HEK293 (cell line): ENCODE data around the gene PRELID1.
"Not testable (repeated sequence)": the region's sequence is repeated elsewhere in the genome, so short reads cannot be mapped to it uniquely, and the experiment has no call there.

Experiments
- CTCF ChIA-PET: fragments of 350-600 bp; formaldehyde crosslinking; extraction: SDS; loops from one replicate; lab custom pipeline; 2021; ENCODE audit warnings: antibody characterized with exemption; lab: Yijun Ruan, JAX
- POLR2A ChIA-PET: fragments of 300-600 bp; formaldehyde crosslinking; extraction: SDS; loops from one replicate; lab custom pipeline; 2020; ENCODE audit warnings: antibody characterized with exemption, inconsistent platforms; lab: Yijun Ruan, JAX
- H3K27ac ChIP-seq: fragments of 200-500 bp; sonication (Bioruptor generic); 2 replicates; pipeline ENCODE4 v1.5.1; 2014; ENCODE audit warnings: low read depth, low read length, control low read depth, inconsistent platforms; ENCODE audit errors: extremely low read depth
- H3K36me3 ChIP-seq, 2 experiments: fragments of 200-500 bp in 1 of 2; sonication (Bioruptor generic) in 1 of 2; 1 replicate in 1 of 2; 2 replicates in 1 of 2; pipeline ENCODE4 v1.5.1; 2014 to 2017; ENCODE audit warnings: inconsistent platforms in 2 of 2, low read length in 2 of 2; ENCODE audit not compliant: control insufficient read depth in 2 of 2, insufficient read depth in 1 of 2
- H3K4me1 ChIP-seq: fragments of 200-500 bp; sonication (Bioruptor generic); 2 replicates; pipeline ENCODE4 v1.5.1; 2014; ENCODE audit warnings: mild to moderate bottlenecking, low read length, inconsistent platforms; ENCODE audit not compliant: control insufficient read depth, insufficient read depth
- H3K4me3 ChIP-seq: 2 replicates; pipeline ENCODE4 v1.5.1; 2011; ENCODE audit warnings: low read depth, mild to moderate bottlenecking, control low read depth, low read length, moderate library complexity
- H3K9me3 ChIP-seq: fragments of 200-500 bp; sonication (Bioruptor generic); 2 replicates; pipeline ENCODE4 v1.5.1; 2014; ENCODE audit warnings: low read depth, low read length, inconsistent platforms; ENCODE audit not compliant: control insufficient read depth, insufficient read depth
- AEBP2 ChIP-seq: fragments of 450-650 bp; formaldehyde crosslinking; IDR thresholded peaks from 2 replicates; pipeline ENCODE4 v1.5.1; 2016; ENCODE audit warnings: missing biosample characterization, missing genetic modification characterization, borderline replicate concordance
- BCL11A ChIP-seq: fragments of 450-650 bp; formaldehyde crosslinking; IDR thresholded peaks from 2 replicates; pipeline ENCODE4 v1.5.1; 2016; ENCODE audit warnings: low read depth, missing biosample characterization, missing genetic modification characterization
- BCL11B ChIP-seq: fragments of 450-650 bp; formaldehyde crosslinking; IDR thresholded peaks from 2 replicates; pipeline ENCODE4 v1.5.1; 2016; ENCODE audit warnings: low read depth, missing biosample characterization, missing genetic modification characterization
- GFI1B ChIP-seq: fragments of 450-650 bp; formaldehyde crosslinking; IDR thresholded peaks from 2 replicates; pipeline ENCODE4 v1.5.1; 2016; ENCODE audit warnings: missing biosample characterization, missing genetic modification characterization
- KLF1 ChIP-seq: fragments of 450-650 bp; formaldehyde crosslinking; IDR thresholded peaks from 2 replicates; pipeline ENCODE4 v1.5.1; 2016; ENCODE audit warnings: missing biosample characterization, missing genetic modification characterization
- KLF9 ChIP-seq: fragments of 450-650 bp; formaldehyde crosslinking; IDR thresholded peaks from 2 replicates; pipeline ENCODE4 v1.5.1; 2016; ENCODE audit warnings: missing biosample characterization, missing genetic modification characterization, low read depth
- SCRT1 ChIP-seq: fragments of 450-650 bp; formaldehyde crosslinking; IDR thresholded peaks from 2 replicates; pipeline ENCODE4 v1.5.1; 2016; ENCODE audit warnings: missing biosample characterization, missing genetic modification characterization, borderline replicate concordance
- SCRT2 ChIP-seq: fragments of 450-650 bp; formaldehyde crosslinking; IDR thresholded peaks from 2 replicates; pipeline ENCODE4 v1.5.1; 2016; ENCODE audit warnings: missing biosample characterization, missing genetic modification characterization
- SP2 ChIP-seq: fragments of 450-650 bp; formaldehyde crosslinking; IDR thresholded peaks from 2 replicates; pipeline ENCODE4 v1.5.1; 2016; ENCODE audit warnings: missing biosample characterization, missing genetic modification characterization
- TCF7L2 ChIP-seq: IDR thresholded peaks from 2 replicates; pipeline ENCODE4 v1.6.1; 2011; ENCODE audit warnings: low read depth, mild to moderate bottlenecking, inconsistent platforms, low read length, moderate library complexity, borderline replicate concordance
- ZBTB10 ChIP-seq: fragments of 450-650 bp; formaldehyde crosslinking; IDR thresholded peaks from 2 replicates; pipeline ENCODE4 v1.5.1; 2016; ENCODE audit warnings: missing biosample characterization, missing genetic modification characterization
- ZBTB48 ChIP-seq: fragments of 450-650 bp; formaldehyde crosslinking; IDR thresholded peaks from 2 replicates; pipeline ENCODE4 v1.5.1; 2016; ENCODE audit warnings: missing biosample characterization, missing genetic modification characterization
- ZNF146 ChIP-seq: fragments of 450-650 bp; formaldehyde crosslinking; IDR thresholded peaks from 2 replicates; pipeline ENCODE4 v1.5.1; 2016; ENCODE audit warnings: missing biosample characterization, missing genetic modification characterization
- ZNF16 ChIP-seq: fragments of 450-650 bp; formaldehyde crosslinking; IDR thresholded peaks from 2 replicates; pipeline ENCODE4 v1.5.1; 2016; ENCODE audit warnings: low read depth, missing biosample characterization, missing genetic modification characterization
- ZNF174 ChIP-seq: fragments of 450-650 bp; formaldehyde crosslinking; IDR thresholded peaks from 2 replicates; pipeline ENCODE4 v1.5.0; 2017; ENCODE audit warnings: missing biosample characterization, mild to moderate bottlenecking, missing genetic modification characterization
- ZNF239 ChIP-seq: fragments of 450-650 bp; formaldehyde crosslinking; IDR thresholded peaks from 2 replicates; pipeline ENCODE4 v1.5.1; 2016; ENCODE audit warnings: missing biosample characterization, missing genetic modification characterization
- ZNF335 ChIP-seq: fragments of 450-650 bp; formaldehyde crosslinking; conservative IDR thresholded peaks from 2 replicates; pipeline ENCODE4 v1.5.1; 2016; ENCODE audit warnings: missing biosample characterization, missing genetic modification characterization
- ZNF341 ChIP-seq: fragments of 450-650 bp; formaldehyde crosslinking; IDR thresholded peaks from 2 replicates; pipeline ENCODE4; 2016; ENCODE audit warnings: low read depth, missing biosample characterization, missing genetic modification characterization
- ZNF473 ChIP-seq: fragments of 450-650 bp; formaldehyde crosslinking; IDR thresholded peaks from 2 replicates; pipeline ENCODE4 v1.5.1; 2017; ENCODE audit warnings: missing biosample characterization, missing genetic modification characterization
- ZNF48 ChIP-seq: fragments of 450-650 bp; formaldehyde crosslinking; IDR thresholded peaks from 2 replicates; pipeline ENCODE4 v1.5.1; 2016; ENCODE audit warnings: missing biosample characterization, missing genetic modification characterization
- ZNF596 ChIP-seq: fragments of 450-650 bp; IDR thresholded peaks from 2 replicates; pipeline ENCODE4 v1.5.0; 2018; ENCODE audit warnings: missing biosample characterization, mild to moderate bottlenecking, missing genetic modification characterization, moderate library complexity
- ZNF624 ChIP-seq: fragments of 450-650 bp; formaldehyde crosslinking; IDR thresholded peaks from 2 replicates; pipeline ENCODE4 v1.5.1; 2017; ENCODE audit warnings: missing biosample characterization, missing genetic modification characterization
- ZNF792 ChIP-seq: fragments of 450-650 bp; formaldehyde crosslinking; IDR thresholded peaks from 2 replicates; pipeline ENCODE4 v1.5.1; 2016; ENCODE audit warnings: missing biosample characterization, missing genetic modification characterization
- ZSCAN30 ChIP-seq: fragments of 450-650 bp; IDR thresholded peaks from 2 replicates; pipeline ENCODE4 v1.5.1; 2018; ENCODE audit warnings: missing biosample characterization, mild to moderate bottlenecking, missing genetic modification characterization, moderate library complexity

Gene PRELID1

GRCh38 chr5:177304392-177305119 is 957 bp downstream of the PRELID1 start:
- Histone ChIP-seq H3K36me3 (peaks cover 4 to 67% of the 10 kb centered on the region in 2 experiments; a peak in 2 of 3 replicates), H3K4me3 (peak overlapping the region; percentile 90), H3K27ac (peak overlapping the region; percentile 80), H3K9me3 (no peaks in the 10 kb centered on the region), H3K4me1 (peaks cover 9% of the 10 kb centered on the region)
- TF ChIP-seq KLF9: peak; percentile 50
- TF ChIP-seq GFI1B (tag by site-specific recombination): no peak
- no peak for TF ChIP-seq ZNF624 (tag by site-specific recombination)
- TF ChIP-seq ZNF174 (tag by site-specific recombination): no peak
- no peak for TF ChIP-seq BCL11B (tag by site-specific recombination)
- peak; percentile 16 for TF ChIP-seq ZNF335 (tag by site-specific recombination)
- TF ChIP-seq TCF7L2: no peak
- TF ChIP-seq ZNF596 (tag by site-specific recombination): 0 out of 2 replicates have a peak, but pooled peaks have one; percentile 17
- TF ChIP-seq SP2 (tag by site-specific recombination): 0 out of 2 replicates have a peak, but pooled peaks have one; percentile 24
- TF ChIP-seq ZSCAN30 (tag by site-specific recombination): no peak
- ChIA-PET CTCF (no interaction called here), POLR2A (no interaction called here)

- CTCF ChIA-PET: not testable (repeated sequence)
- TF ChIP-seq ZNF335 (tag by site-specific recombination): 0 out of 2 replicates have a peak, but pooled peaks have one; percentile 25
- 0 out of 2 replicates have a peak, but pooled peaks have one; percentile 8 for TF ChIP-seq KLF1 (tag by site-specific recombination)
- TF ChIP-seq SCRT2 (tag by site-specific recombination): peak; percentile 84
- TF ChIP-seq SCRT1 (tag by site-specific recombination): peak; percentile 55; the same call in 1 of the 2 replicates
- TF ChIP-seq, all 188 proteins: peak for 4; not testable (repeated sequence) for 184
- H3K4me3 ChIP-seq, H3K27ac ChIP-seq, POLR2A ChIA-PET, H3K9me3 ChIP-seq: not testable (repeated sequence)
- Histone ChIP-seq H3K4me1 (peaks cover 11% of the 10 kb centered on the region), H3K36me3 (peaks cover 4 to 62% of the 10 kb centered on the region in 2 experiments; a peak in 2 of 3 replicates)
Observed at GRCh38 chr5:177306103-177306640, 2.6 kb downstream of the PRELID1 start.

- H3K9me3 ChIP-seq: no peaks in the 10 kb centered on the region
- CTCF ChIA-PET: interaction anchor here (0.6 to 1.0 kb wide), 3 partner anchors 65 to 195 kb away, joined by 3 read pairs; no protein-coding TSS in a partner anchor
- POLR2A ChIA-PET: interaction anchor here (0.5 to 1.5 kb wide), 4 partner anchors 9 to 155 kb away, joined by 3 read pairs; no protein-coding TSS in a partner anchor
- peaks cover 4 to 55% of the 10 kb centered on the region in 2 experiments; a peak in 2 of 3 replicates for H3K36me3 ChIP-seq
- no peak overlapping the region for H3K4me3 ChIP-seq
- no peak overlapping the region for H3K27ac ChIP-seq
- H3K4me1 ChIP-seq: peaks cover 11% of the 10 kb centered on the region
- peak; percentile 64; the same call in 1 of the 2 replicates for TF ChIP-seq SCRT1 (tag by site-specific recombination)
- no peak for TF ChIP-seq ZNF792 (tag by site-specific recombination)
- TF ChIP-seq ZNF146 (tag by site-specific recombination): no peak
- no peak for TF ChIP-seq ZNF48 (tag by site-specific recombination)
- no peak for TF ChIP-seq ZNF239 (tag by site-specific recombination)
- no peak for TF ChIP-seq BCL11A (tag by site-specific recombination)
- no peak for TF ChIP-seq ZNF473 (tag by site-specific recombination)
- no peak for TF ChIP-seq AEBP2 (tag by site-specific recombination)
- no peak for TF ChIP-seq ZNF16 (tag by site-specific recombination)
- 0 out of 2 replicates have a peak, but pooled peaks have one; percentile 20 for TF ChIP-seq ZNF341 (tag by site-specific recombination)
- no peak for TF ChIP-seq ZBTB48 (tag by site-specific recombination)
- peak; percentile 71 for TF ChIP-seq SCRT2 (tag by site-specific recombination)
- TF ChIP-seq ZBTB10 (tag by site-specific recombination): no peak
Observed at GRCh38 chr5:177306674-177307543, 3.3 kb downstream of the PRELID1 start.
